ENCODE measurements around the gene ST7.

ST7 gene

DNA sequence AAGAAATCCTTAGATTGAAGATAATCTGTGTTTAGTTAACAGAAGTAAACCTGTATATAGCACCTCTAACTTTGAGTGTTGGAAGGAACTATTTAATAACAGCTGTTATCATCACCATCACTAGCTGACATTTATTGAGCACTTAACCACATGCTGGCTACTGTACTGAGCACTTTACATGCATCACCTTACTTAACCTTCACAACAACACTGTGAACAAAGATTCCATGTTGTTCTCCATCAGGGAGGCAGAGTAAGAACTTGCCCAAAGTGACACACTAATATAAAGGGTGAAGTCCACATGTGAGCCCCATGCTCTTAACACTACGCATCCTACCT, 182.2 kb downstream of the ST7 start:
- Histone ChIP-seq H3K4me3 (ENCODE audit: low read length) (no peak overlapping the region), H3K4me1 (ENCODE audit: control insufficient read depth, insufficient read depth, low read length) (no peaks in the 10 kb centered on the region), H3K9ac (ENCODE audit: low read length) (no peak overlapping the region), H3K27me3 (ENCODE audit: control insufficient read depth, insufficient read depth, low read length) (no peaks in the 10 kb centered on the region), H3K36me3 (ENCODE audit: control insufficient read depth, insufficient read depth, low read length) (no peaks in the 10 kb centered on the region), H3K9me3 (ENCODE audit: control insufficient read depth, low read length) (no peaks in the 10 kb centered on the region)

DNA sequence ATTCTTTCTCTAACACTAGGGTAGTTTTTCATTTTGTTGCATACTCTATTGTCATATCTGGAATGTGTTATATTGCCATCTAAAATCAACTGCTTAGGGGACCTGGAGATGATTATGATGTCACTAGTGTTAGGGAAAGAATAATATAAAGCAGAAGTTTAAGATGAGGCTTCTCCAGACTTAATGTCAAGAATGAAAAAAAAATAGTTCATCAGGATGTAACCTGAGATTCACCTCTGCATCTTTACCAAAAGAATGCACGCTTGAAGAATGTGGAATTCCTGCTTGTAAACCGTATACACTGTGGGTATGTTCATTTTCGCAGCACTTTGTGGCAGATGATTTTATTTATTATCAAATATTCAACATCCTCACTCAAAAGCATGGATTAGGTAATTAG, 184.6 kb downstream of the ST7 start:
- H3K9me3 ChIP-seq (ENCODE audit: control insufficient read depth, low read length), result no peaks in the 10 kb centered on the region
- no peak overlapping the region for H3K9ac ChIP-seq (ENCODE audit: low read length)
- H3K4me3 ChIP-seq (ENCODE audit: low read length), result no peak overlapping the region
- H3K36me3 ChIP-seq (ENCODE audit: control insufficient read depth, insufficient read depth, low read length), result no peaks in the 10 kb centered on the region
- H3K27me3 ChIP-seq (ENCODE audit: control insufficient read depth, insufficient read depth, low read length), result no peaks in the 10 kb centered on the region
- no peaks in the 10 kb centered on the region for H3K4me1 ChIP-seq (ENCODE audit: control insufficient read depth, insufficient read depth, low read length)

DNA sequence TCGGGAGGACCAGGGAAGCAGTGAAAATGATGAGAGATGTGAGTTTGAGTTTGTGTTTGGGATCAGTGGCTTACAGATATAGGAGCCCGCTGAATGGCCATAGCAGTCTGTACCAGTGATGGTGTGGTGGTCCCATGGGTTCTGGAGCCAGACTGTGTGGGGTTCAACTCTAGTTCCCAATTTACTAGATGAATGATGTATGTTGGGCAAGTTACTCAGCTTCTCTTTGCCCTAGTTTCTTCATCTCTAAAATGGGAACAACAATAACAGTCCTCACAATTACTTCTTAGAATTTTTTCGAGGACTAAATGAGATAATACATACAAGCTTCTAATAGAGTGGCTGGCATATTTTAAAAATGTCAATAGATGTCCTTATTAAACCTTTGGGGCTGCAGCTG, 185.2 kb downstream of the ST7 start:
- Histone ChIP-seq H3K9me3 (ENCODE audit: control insufficient read depth, low read length) (no peaks in the 10 kb centered on the region), H3K4me3 (ENCODE audit: low read length) (no peak overlapping the region), H3K36me3 (ENCODE audit: control insufficient read depth, insufficient read depth, low read length) (no peaks in the 10 kb centered on the region), H3K4me1 (ENCODE audit: control insufficient read depth, insufficient read depth, low read length) (no peaks in the 10 kb centered on the region), H3K27me3 (ENCODE audit: control insufficient read depth, insufficient read depth, low read length) (no peaks in the 10 kb centered on the region), H3K9ac (ENCODE audit: low read length) (no peak overlapping the region)

DNA sequence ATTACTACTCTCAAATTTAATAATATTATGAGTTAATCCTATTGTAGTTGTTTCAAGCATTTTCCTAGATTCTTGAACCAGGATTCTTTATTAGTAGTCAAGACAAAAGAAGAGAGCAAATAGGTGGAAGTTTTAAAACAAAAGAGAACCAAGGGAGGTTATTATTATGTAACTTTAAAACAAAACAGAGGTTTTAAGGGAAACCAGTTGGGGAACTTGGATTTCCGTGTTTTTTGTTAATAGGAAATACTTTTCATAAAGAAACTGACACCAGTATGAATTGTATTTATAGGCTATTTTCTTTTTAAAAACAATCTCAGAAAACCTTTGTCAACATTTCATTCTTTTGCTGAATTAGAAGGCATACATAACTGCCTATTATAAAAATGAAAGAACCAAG, 185.7 kb downstream of the ST7 start:
- no peaks in the 10 kb centered on the region for H3K36me3 ChIP-seq (ENCODE audit: control insufficient read depth, insufficient read depth, low read length)
- H3K9me3 ChIP-seq (ENCODE audit: control insufficient read depth, low read length), result no peaks in the 10 kb centered on the region
- no peak overlapping the region for H3K4me3 ChIP-seq (ENCODE audit: low read length)
- no peak overlapping the region for H3K9ac ChIP-seq (ENCODE audit: low read length)
- no peaks in the 10 kb centered on the region for H3K27me3 ChIP-seq (ENCODE audit: control insufficient read depth, insufficient read depth, low read length)
- no peaks in the 10 kb centered on the region for H3K4me1 ChIP-seq (ENCODE audit: control insufficient read depth, insufficient read depth, low read length)

DNA sequence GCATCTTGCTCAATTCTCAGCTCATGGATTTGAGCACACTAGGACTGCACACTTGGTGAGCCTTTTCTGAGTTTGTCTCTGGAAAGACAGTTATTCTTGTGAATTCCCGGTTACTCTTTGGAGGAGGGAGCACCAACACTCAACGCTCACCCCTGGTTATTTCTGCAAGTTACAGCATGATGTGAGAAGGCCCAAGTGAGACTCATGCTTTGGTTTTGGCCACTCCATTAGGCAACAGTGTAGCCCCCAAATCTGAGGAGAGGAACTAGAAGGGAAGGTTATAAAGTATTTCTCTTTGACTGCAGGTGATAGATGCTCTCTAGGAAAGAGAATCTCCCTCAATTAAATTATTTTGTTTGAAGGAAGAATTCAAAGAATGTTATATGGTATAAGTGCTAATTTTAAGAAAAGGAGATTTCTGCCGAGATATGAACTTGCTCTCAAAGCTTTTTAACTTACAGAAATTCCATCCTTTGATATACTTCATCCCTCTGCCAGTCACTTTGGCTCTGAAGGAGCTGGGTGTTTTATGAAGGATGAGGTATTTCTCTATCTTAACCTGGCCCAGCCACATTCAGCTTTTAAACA, 186.2 kb downstream of the ST7 start:
- H3K4me1 ChIP-seq (ENCODE audit: control insufficient read depth, insufficient read depth, low read length), result no peaks in the 10 kb centered on the region
- no peaks in the 10 kb centered on the region for H3K9me3 ChIP-seq (ENCODE audit: control insufficient read depth, low read length)
- no peak overlapping the region for H3K9ac ChIP-seq (ENCODE audit: low read length)
- no peaks in the 10 kb centered on the region for H3K27me3 ChIP-seq (ENCODE audit: control insufficient read depth, insufficient read depth, low read length)
- no peak overlapping the region for H3K4me3 ChIP-seq (ENCODE audit: low read length)
- H3K36me3 ChIP-seq (ENCODE audit: control insufficient read depth, insufficient read depth, low read length), result no peaks in the 10 kb centered on the region

DNA sequence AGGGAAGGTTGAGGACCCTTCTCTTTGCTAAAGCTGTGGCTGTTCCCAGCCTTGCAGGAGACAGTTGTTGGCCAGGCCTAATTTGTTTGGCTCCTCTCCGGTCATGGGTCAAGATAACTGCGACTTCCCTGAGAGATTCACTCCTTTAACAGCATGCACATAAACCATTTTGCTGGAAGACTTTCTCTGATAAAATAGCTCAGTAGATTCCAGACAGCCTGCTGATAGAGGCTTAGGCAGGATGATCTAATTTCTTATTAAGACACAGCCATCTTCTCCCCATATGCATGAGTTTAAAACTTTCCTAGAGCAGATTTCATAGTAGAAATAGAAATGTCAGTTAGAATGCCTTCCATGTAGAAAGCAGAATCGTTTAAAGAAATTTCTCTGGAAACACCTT, 187.6 kb downstream of the ST7 start:
- Histone ChIP-seq H3K4me3 (ENCODE audit: low read length) (no peak overlapping the region), H3K9ac (ENCODE audit: low read length) (no peak overlapping the region), H3K4me1 (ENCODE audit: control insufficient read depth, insufficient read depth, low read length) (no peaks in the 10 kb centered on the region), H3K36me3 (ENCODE audit: control insufficient read depth, insufficient read depth, low read length) (no peaks in the 10 kb centered on the region), H3K9me3 (ENCODE audit: control insufficient read depth, low read length) (no peaks in the 10 kb centered on the region), H3K27me3 (ENCODE audit: control insufficient read depth, insufficient read depth, low read length) (no peaks in the 10 kb centered on the region)

DNA sequence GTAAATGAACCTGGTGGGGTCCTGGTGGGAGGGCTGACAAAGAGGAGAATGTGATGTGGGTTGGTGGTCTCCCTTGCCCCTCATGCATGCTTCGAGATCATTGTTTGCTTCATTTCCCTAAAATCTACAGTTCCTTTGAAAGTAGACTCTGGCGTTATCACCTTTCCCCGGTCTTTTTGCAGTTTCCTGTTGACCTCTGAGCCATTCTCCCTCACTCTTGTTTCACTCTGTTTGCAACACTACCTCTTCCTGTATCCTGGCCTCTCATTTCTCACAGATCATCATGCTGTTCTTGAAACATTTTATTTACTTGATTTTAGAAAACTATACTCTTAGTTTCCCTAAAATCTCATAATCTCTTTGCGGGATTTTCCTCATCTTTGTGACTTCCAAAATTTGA, 189.8 kb downstream of the ST7 start:
- H3K36me3 ChIP-seq (ENCODE audit: control insufficient read depth, insufficient read depth, low read length), result no peaks in the 10 kb centered on the region
- H3K9ac ChIP-seq (ENCODE audit: low read length), result no peak overlapping the region
- no peaks in the 10 kb centered on the region for H3K9me3 ChIP-seq (ENCODE audit: control insufficient read depth, low read length)

DNA sequence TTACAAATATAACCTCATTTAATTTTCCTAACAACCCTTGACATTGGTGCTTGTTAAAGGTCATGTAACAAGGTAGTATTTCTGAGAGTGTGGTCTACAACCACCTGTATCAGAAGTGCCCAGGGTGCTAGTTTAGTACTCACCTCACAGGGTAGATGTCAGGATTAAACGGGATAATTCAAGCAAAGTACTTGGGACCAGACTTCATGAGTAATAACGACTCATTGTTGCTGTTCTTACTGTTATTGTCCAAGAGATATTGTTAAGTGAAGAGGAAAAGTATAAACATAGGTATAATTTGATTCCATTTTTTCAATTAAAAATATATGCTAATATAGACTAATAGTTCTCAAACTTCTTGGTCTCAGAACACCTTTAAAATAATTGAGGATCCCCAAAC, 190.3 kb downstream of the ST7 start:
- no peak overlapping the region for H3K9ac ChIP-seq (ENCODE audit: low read length)
- H3K27me3 ChIP-seq (ENCODE audit: control insufficient read depth, insufficient read depth, low read length), result no peaks in the 10 kb centered on the region
- peaks cover under 1% of the 10 kb centered on the region for H3K4me1 ChIP-seq (ENCODE audit: control insufficient read depth, insufficient read depth, low read length)
- no peak overlapping the region for H3K4me3 ChIP-seq (ENCODE audit: low read length)
- H3K9me3 ChIP-seq (ENCODE audit: control insufficient read depth, low read length), result no peaks in the 10 kb centered on the region
- no peaks in the 10 kb centered on the region for H3K36me3 ChIP-seq (ENCODE audit: control insufficient read depth, insufficient read depth, low read length)

More for the DNA sequence above, 189.8 kb downstream of the ST7 start:
- no peaks in the 10 kb centered on the region for H3K4me1 ChIP-seq (ENCODE audit: control insufficient read depth, insufficient read depth, low read length)
- no peak overlapping the region for H3K4me3 ChIP-seq (ENCODE audit: low read length)
- no peaks in the 10 kb centered on the region for H3K27me3 ChIP-seq (ENCODE audit: control insufficient read depth, insufficient read depth, low read length)

DNA sequence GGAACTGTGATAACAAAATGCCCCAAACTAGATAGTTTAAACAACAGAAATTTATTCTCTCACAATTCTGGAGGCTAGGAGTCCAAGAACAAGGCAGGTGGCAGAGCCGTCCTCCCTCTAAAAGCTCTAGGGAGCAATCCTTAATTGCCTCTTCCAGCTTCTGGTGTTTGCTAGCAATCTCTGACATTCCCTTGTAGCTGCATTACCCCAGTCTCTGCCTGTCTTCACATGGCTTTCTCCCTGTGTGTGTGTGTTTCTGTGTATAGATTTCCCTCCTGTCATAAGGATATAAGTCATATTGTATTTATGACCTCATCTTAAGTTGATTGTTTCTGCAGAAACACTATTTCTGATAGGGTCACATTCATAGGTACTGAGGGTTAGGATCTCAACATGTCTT, 192.0 kb downstream of the ST7 start:
- H3K4me1 ChIP-seq (ENCODE audit: control insufficient read depth, insufficient read depth, low read length), result peaks cover 11% of the 10 kb centered on the region
- no peak overlapping the region for H3K9ac ChIP-seq (ENCODE audit: low read length)
- H3K36me3 ChIP-seq (ENCODE audit: control insufficient read depth, insufficient read depth, low read length), result no peaks in the 10 kb centered on the region
- no peaks in the 10 kb centered on the region for H3K27me3 ChIP-seq (ENCODE audit: control insufficient read depth, insufficient read depth, low read length)
- no peaks in the 10 kb centered on the region for H3K9me3 ChIP-seq (ENCODE audit: control insufficient read depth, low read length)
- no peak overlapping the region for H3K4me3 ChIP-seq (ENCODE audit: low read length)

DNA sequence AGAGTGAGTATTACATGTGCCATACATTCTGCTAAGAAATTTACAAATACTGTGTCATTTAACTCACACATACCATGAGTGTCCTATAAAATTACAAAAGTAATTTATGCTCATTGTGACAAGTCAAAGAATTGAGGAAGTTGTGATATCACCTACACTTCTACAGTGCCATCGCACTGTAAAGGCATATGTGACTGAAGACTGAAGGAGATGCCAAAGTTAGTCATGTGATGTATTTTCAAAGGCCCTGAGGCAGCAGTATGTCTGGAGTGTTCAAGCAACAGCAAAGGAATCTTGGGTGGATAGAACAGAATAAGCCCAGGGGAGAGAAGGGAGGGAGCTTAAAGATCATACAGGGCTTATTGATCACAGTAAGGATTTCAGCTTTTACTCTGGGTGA, 192.8 kb downstream of the ST7 start:
- Histone ChIP-seq H3K27me3 (ENCODE audit: control insufficient read depth, insufficient read depth, low read length) (no peaks in the 10 kb centered on the region), H3K9ac (ENCODE audit: low read length) (no peak overlapping the region), H3K36me3 (ENCODE audit: control insufficient read depth, insufficient read depth, low read length) (no peaks in the 10 kb centered on the region), H3K4me1 (ENCODE audit: control insufficient read depth, insufficient read depth, low read length) (peaks cover 11% of the 10 kb centered on the region), H3K9me3 (ENCODE audit: control insufficient read depth, low read length) (no peaks in the 10 kb centered on the region), H3K4me3 (ENCODE audit: low read length) (no peak overlapping the region)

DNA sequence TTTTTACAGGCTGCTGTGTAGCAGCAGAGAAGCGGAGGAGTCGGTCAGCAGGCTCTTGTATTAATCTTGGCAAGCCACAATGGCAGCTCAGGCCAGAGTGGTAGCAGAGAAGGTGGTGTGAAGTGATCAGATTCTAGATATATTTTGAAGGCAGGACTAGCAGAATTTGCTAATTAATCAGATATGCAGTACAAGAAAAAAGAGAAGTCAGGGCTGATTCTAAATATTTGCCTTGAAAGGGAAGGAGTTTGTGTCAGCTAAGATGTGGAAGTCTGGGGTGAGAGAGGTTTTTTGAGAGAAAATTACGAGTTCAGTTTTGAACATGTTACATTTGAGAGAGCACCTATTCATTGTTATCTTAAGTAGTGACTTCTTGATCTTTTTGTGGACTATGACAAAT, 193.2 kb downstream of the ST7 start:
- no peak overlapping the region for H3K4me3 ChIP-seq (ENCODE audit: low read length)
- no peaks in the 10 kb centered on the region for H3K9me3 ChIP-seq (ENCODE audit: control insufficient read depth, low read length)
- H3K27me3 ChIP-seq (ENCODE audit: control insufficient read depth, insufficient read depth, low read length), result no peaks in the 10 kb centered on the region
- peaks cover 11% of the 10 kb centered on the region for H3K4me1 ChIP-seq (ENCODE audit: control insufficient read depth, insufficient read depth, low read length)
- no peaks in the 10 kb centered on the region for H3K36me3 ChIP-seq (ENCODE audit: control insufficient read depth, insufficient read depth, low read length)
- no peak overlapping the region for H3K9ac ChIP-seq (ENCODE audit: low read length)

DNA sequence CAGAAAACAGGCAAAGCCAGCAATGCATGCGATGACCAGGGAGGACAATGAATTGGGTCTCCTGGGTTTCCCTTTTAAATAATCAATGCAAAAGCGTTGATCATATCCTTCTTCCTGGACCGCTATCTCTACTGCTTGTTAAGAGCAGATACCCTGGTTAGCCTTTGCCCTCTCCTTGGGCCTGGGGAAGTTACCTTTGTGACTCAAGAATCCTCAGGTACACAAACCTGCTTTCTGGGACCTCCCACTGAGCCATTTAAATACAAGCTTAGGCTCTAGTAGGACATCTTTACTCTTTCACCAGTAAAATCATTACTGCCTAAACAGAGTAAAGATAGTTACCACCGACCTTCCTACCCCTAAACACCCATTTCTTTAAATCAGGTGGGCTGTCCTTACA, 195.7 kb downstream of the ST7 start:
- Histone ChIP-seq H3K4me1 (ENCODE audit: control insufficient read depth, insufficient read depth, low read length) (peaks cover 11% of the 10 kb centered on the region), H3K36me3 (ENCODE audit: control insufficient read depth, insufficient read depth, low read length) (no peaks in the 10 kb centered on the region), H3K27me3 (ENCODE audit: control insufficient read depth, insufficient read depth, low read length) (no peaks in the 10 kb centered on the region), H3K4me3 (ENCODE audit: low read length) (no peak overlapping the region), H3K9ac (ENCODE audit: low read length) (no peak overlapping the region), H3K9me3 (ENCODE audit: control insufficient read depth, low read length) (no peaks in the 10 kb centered on the region)

DNA sequence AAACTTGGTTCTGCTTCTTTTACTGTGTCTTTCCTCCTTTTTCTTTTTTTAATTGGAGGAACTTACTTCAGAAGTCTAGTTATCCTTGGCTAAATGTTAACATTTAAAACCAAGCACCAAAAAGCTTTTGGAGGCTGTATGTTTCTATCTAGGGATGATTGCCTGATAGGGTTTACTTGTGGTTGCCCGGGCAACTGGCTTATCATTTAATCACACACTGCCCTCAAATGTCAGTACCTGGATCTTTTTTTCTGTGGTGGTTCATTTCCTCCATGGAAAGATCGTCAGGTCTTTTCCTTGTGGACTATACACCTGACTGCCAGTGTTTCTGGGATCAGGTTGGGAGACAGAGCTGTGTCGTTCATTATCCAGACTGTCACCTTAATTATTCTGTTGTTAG, 196.4 kb downstream of the ST7 start:
- Histone ChIP-seq H3K9ac (ENCODE audit: low read length) (no peak overlapping the region), H3K36me3 (ENCODE audit: control insufficient read depth, insufficient read depth, low read length) (no peaks in the 10 kb centered on the region), H3K27me3 (ENCODE audit: control insufficient read depth, insufficient read depth, low read length) (no peaks in the 10 kb centered on the region), H3K4me3 (ENCODE audit: low read length) (no peak overlapping the region), H3K4me1 (ENCODE audit: control insufficient read depth, insufficient read depth, low read length) (peaks cover 11% of the 10 kb centered on the region), H3K9me3 (ENCODE audit: control insufficient read depth, low read length) (no peaks in the 10 kb centered on the region)

Data from mucosa of stomach (tissue), 1 donor.